ENCODE results near the gene PODXL2.
"Not testable (repeated sequence)": the region's sequence is repeated elsewhere in the genome, so short reads cannot be mapped to it uniquely, and the experiment has no call there.

DNA sequence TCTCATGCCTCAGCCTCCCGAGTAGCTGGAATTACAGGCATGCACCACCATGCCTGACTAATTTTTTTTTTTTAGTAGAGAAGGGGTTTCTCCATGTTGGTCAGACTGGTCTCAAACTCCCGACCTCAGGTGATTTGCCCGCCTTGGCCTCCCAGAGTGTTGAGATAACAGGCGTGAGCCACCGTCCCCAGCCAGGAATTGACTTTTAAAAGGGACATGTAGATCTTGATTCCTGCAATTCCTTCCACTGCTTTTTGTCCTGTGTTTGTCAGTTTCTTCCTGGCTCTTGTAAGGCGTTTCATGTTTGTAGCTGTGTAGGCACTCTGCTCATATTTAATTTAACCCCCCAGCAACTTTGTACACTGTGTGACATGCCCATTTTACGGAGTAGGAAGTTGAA, 23.4 kb upstream of the PODXL2 start:
- not testable (repeated sequence) for TF ChIP-seq EP300 (IDR thresholded peaks at IDR 0.05; ENCODE audit: low read depth); POLR2AphosphoS5 (IDR thresholded peaks at IDR 0.05)

All from transverse colon (tissue), 3 donors.